ENCODE measurements around the gene PNMA1. TPM values are rescaled to one million over a fixed set of nuclear protein-coding genes. Genes with fewer than 3 reads are reported as not detected.

The PNMA1 gene
- total and polyA plus RNA-seq, 11 donors = 7.4 to 32.3 (median 25.9) TPM

- Histone ChIP-seq H3K4me3 (no peak overlapping the region), H3K9me3 (no peaks in the 10 kb centered on the region), H3K27ac (peak overlapping the region in 4 of 12 donors; percentile 9 to 59 (median 22)), H3K27me3 (no peaks in the 10 kb centered on the region), H3K4me1 (peaks cover 0 to 73% (median 39%) of the 10 kb centered on the region in 12 donors), H3K36me3 (peaks cover 0 to 99% (median 91%) of the 10 kb centered on the region in 9 donors)
- WGBS, 4 donors = 72 to 83% (median 78%) methylated on average over 10 to 12 of the region's 12 CpGs
- DNase-seq (no peak), ATAC-seq (no peak)
- TF ChIP-seq CTCF (IDR thresholded peaks at IDR 0.05) (no peak), POLR2A (IDR thresholded peaks at IDR 0.05) (no peak)
- intact Hi-C loops (cut with DNase I) = loop anchor here in 1 of 10 donors (10.0 kb wide), 1 partner anchor 64 kb away; no protein-coding TSS in a partner anchor
Observed at GRCh38 chr14:73721101-73721821, 7.1 kb upstream of the PNMA1 start.

- Histone ChIP-seq H3K27ac (peak overlapping the region in 2 of 12 donors; percentile 27 to 59), H3K36me3 (peaks cover 0 to 99% (median 90%) of the 10 kb centered on the region in 9 donors), H3K4me3 (no peak overlapping the region), H3K4me1 (peaks cover 0 to 67% (median 32%) of the 10 kb centered on the region in 12 donors), H3K9me3 (no peaks in the 10 kb centered on the region), H3K27me3 (no peaks in the 10 kb centered on the region)
- intact Hi-C loops (cut with DNase I) = loop anchor here in 1 of 10 donors (10.0 kb wide), 1 partner anchor 64 kb away; no protein-coding TSS in a partner anchor
- TF ChIP-seq CTCF (IDR thresholded peaks at IDR 0.05) = no peak
- no peak for TF ChIP-seq POLR2A (IDR thresholded peaks at IDR 0.05)
- no peak for ATAC-seq
- no peak for DNase-seq
Observed at GRCh38 chr14:73720636-73721035, 6.5 kb upstream of the PNMA1 start.

- peaks cover 0 to 96% (median 88%) of the 10 kb centered on the region in 9 donors for H3K36me3 ChIP-seq
- H3K4me3 ChIP-seq = no peak overlapping the region
- H3K27me3 ChIP-seq = no peaks in the 10 kb centered on the region
- peak overlapping the region in 4 of 12 donors; percentile 77 to 96 (median 84) for H3K27ac ChIP-seq
- intact Hi-C loops (cut with DNase I) = loop anchor here in 1 of 10 donors (10.0 kb wide), 2 partner anchors 65 to 75 kb away; partner anchors contain the start of gene DNAL1
- no peak for ATAC-seq
- no peaks in the 10 kb centered on the region for H3K9me3 ChIP-seq
- no peak for TF ChIP-seq CTCF (IDR thresholded peaks at IDR 0.05)
- no peak for TF ChIP-seq POLR2A (IDR thresholded peaks at IDR 0.05)
- peaks cover 0 to 63% (median 24%) of the 10 kb centered on the region in 12 donors for H3K4me1 ChIP-seq
- no peak for DNase-seq
- WGBS, 4 donors = 83 to 94% (median 91%) methylated on average over 7 to 8 of the region's 8 CpGs
Observed at GRCh38 chr14:73719791-73720190, 5.6 kb upstream of the PNMA1 start.

GRCh38 chr14:73719361-73719760 is 5.2 kb upstream of the PNMA1 start:
- H3K27me3 ChIP-seq = no peaks in the 10 kb centered on the region
- H3K4me1 ChIP-seq = peaks cover 0 to 63% (median 22%) of the 10 kb centered on the region in 12 donors
- peak overlapping the region in 11 of 12 donors; percentile 42 to 96 (median 77) for H3K27ac ChIP-seq
- H3K4me3 ChIP-seq = no peak overlapping the region
- no peak for DNase-seq
- no peaks in the 10 kb centered on the region for H3K9me3 ChIP-seq
- TF ChIP-seq CTCF (IDR thresholded peaks at IDR 0.05) = no peak
- TF ChIP-seq POLR2A (IDR thresholded peaks at IDR 0.05) = no peak
- no peak for ATAC-seq
- H3K36me3 ChIP-seq = peaks cover 0 to 92% (median 84%) of the 10 kb centered on the region in 9 donors
- WGBS, 4 donors = 85 to 90% (median 87%) methylated on average over 13 of the region's 13 CpGs
- intact Hi-C loops (cut with DNase I) = loop anchor here in 1 of 10 donors (10.0 kb wide), 1 partner anchor 75 kb away; the partner anchor contains the start of gene DNAL1

Data from heart left ventricle (tissue), 16 donors.